Right lung (tissue), 5 donors: Measurements from ENCODE around the gene SMYD1. TPM values are rescaled to one million over a fixed set of nuclear protein-coding genes. Genes with fewer than 3 reads are reported as not detected.

Source experiments
- DNase-seq, 2 donors: peaks; one replicate each; pipeline ENCODE4 v3.0.0-alpha.2; 2013
- polyA plus RNA-seq, 5 donors: library from polyadenylated mRNA; unstranded; fragments of 120-200 nt; gene quantifications; one replicate each; pipeline versions ENCODE4 v1.2.1 to v1.2.3, GENCODE V29; 2013; ENCODE audit warnings: inconsistent platforms in 1 of 5, low replicate concordance in 1 of 5; ENCODE audit not compliant: insufficient read length in 5 of 5, insufficient read depth in 1 of 5

Gene SMYD1
- polyA plus RNA-seq, 5 donors, result 0.06 to 10.6 (median 0.28) TPM; not detected in 1

- DNase-seq, result peak; percentile 94 to 96
Measured at GRCh38 chr2:88055371-88056128, 12.1 kb upstream of the SMYD1 start, which contains the start of gene KRCC1. TSS of gene KRCC1 (minus strand) at chr2:88055783. CDS start at chr2:88028563, 27,220 bp downstream.

- DNase-seq, result no peak
Measured at GRCh38 chr2:88057437-88057844, 10.2 kb upstream of the SMYD1 start.

- DNase-seq, result no peak
Measured at GRCh38 chr2:88058191-88058590, 9.4 kb upstream of the SMYD1 start.

- no peak for DNase-seq
Measured at GRCh38 chr2:88059979-88060906, 7.4 kb upstream of the SMYD1 start.

- DNase-seq, result no peak
Measured at GRCh38 chr2:88060907-88061275, 6.7 kb upstream of the SMYD1 start.

- DNase-seq, result no peak
Measured at GRCh38 chr2:88061295-88061694, 6.3 kb upstream of the SMYD1 start.

- no peak for DNase-seq
Measured at GRCh38 chr2:88066543-88066942, 1.1 kb upstream of the SMYD1 start.

- no peak for DNase-seq
Measured at GRCh38 chr2:88067189-88067588, 436 bp upstream of the SMYD1 start.

GRCh38 chr2:88068044-88068443 lies 419 bp downstream of the SMYD1 start:
- DNase-seq, result no peak

GRCh38 chr2:88069117-88069516 lies 1.5 kb downstream of the SMYD1 start:
- no peak for DNase-seq

- DNase-seq, result no peak
Measured at GRCh38 chr2:88070055-88070454, 2.4 kb downstream of the SMYD1 start.

GRCh38 chr2:88071365-88071764 lies 3.7 kb downstream of the SMYD1 start:
- DNase-seq, result no peak

GRCh38 chr2:88074150-88074549 lies 6.5 kb downstream of the SMYD1 start:
- DNase-seq, result no peak

- no peak for DNase-seq
Measured at GRCh38 chr2:88074854-88075292, 7.2 kb downstream of the SMYD1 start.

- DNase-seq, result no peak
Measured at GRCh38 chr2:88077080-88077479, 9.5 kb downstream of the SMYD1 start.

GRCh38 chr2:88078643-88079172 lies 11.1 kb downstream of the SMYD1 start:
- DNase-seq, result no peak

GRCh38 chr2:88080545-88080944 lies 12.9 kb downstream of the SMYD1 start:
- no peak for DNase-seq

- DNase-seq, result no peak
Measured at GRCh38 chr2:88081924-88082608, 14.4 kb downstream of the SMYD1 start.

- DNase-seq, result no peak
Measured at GRCh38 chr2:88082781-88083180, 15.2 kb downstream of the SMYD1 start.

- no peak for DNase-seq
Measured at GRCh38 chr2:88085099-88085498, 17.5 kb downstream of the SMYD1 start.

- DNase-seq, result no peak
Measured at GRCh38 chr2:88085602-88086001, 18.0 kb downstream of the SMYD1 start.

- no peak for DNase-seq
Measured at GRCh38 chr2:88086401-88086800, 18.8 kb downstream of the SMYD1 start.
